Hematopoietic multipotent progenitor cell treated with erythropoietin and hydrocortisone succinate and interleukin-3 and kit ligand, for 17 days (in vitro differentiated cells): ENCODE measurements around the gene CCN2.

ENCODE experiments used
- DNase-seq: peaks from one replicate; pipeline ENCODE4 v3.0.0-alpha.2; 2015; ENCODE audit warnings: low spot score

Gene CCN2

GRCh38 chr6:131950767-131951575, at the start of gene CCN2:
Gene CCN2, minus strand, starts transcription at chr6:131951372. Its CDS starts 200 bp downstream, at chr6:131951172.
- DNase-seq = no peak

GRCh38 chr6:132000296-132000695, 49.1 kb upstream of the CCN2 start:
- DNase-seq = no peak

- no peak for DNase-seq
Measured at GRCh38 chr6:131999545-132000146, 48.5 kb upstream of the CCN2 start.

GRCh38 chr6:131998255-131998982, 47.2 kb upstream of the CCN2 start:
- DNase-seq = no peak

GRCh38 chr6:131997429-131998153, 46.4 kb upstream of the CCN2 start:
- no peak for DNase-seq

- DNase-seq = no peak
Measured at GRCh38 chr6:131995917-131996316, 44.7 kb upstream of the CCN2 start.

- DNase-seq = no peak
Measured at GRCh38 chr6:131992557-131992956, 41.4 kb upstream of the CCN2 start.

GRCh38 chr6:131989036-131989435, 37.9 kb upstream of the CCN2 start:
- no peak for DNase-seq

- no peak for DNase-seq
Measured at GRCh38 chr6:131982740-131983259, 31.6 kb upstream of the CCN2 start.

GRCh38 chr6:131981624-131981978, 30.4 kb upstream of the CCN2 start:
- no peak for DNase-seq

- DNase-seq = no peak
Measured at GRCh38 chr6:131980791-131981623, 29.8 kb upstream of the CCN2 start.

GRCh38 chr6:131980338-131980790, 29.2 kb upstream of the CCN2 start:
- no peak for DNase-seq

- no peak for DNase-seq
Measured at GRCh38 chr6:131979515-131980337, 28.6 kb upstream of the CCN2 start.

GRCh38 chr6:131978522-131978921, 27.4 kb upstream of the CCN2 start:
- no peak for DNase-seq

GRCh38 chr6:131976545-131977061, 25.4 kb upstream of the CCN2 start:
- no peak for DNase-seq

GRCh38 chr6:131972741-131973140, 21.6 kb upstream of the CCN2 start:
- no peak for DNase-seq

GRCh38 chr6:131970076-131970859, 19.1 kb upstream of the CCN2 start:
- DNase-seq = no peak

GRCh38 chr6:131968656-131969055, 17.5 kb upstream of the CCN2 start:
- DNase-seq = no peak

- no peak for DNase-seq
Measured at GRCh38 chr6:131967948-131968347, 16.8 kb upstream of the CCN2 start.
